HL-60 (cell line): ENCODE data around the gene MEF2B.

ENCODE experiments used
- CTCF ChIP-seq: IDR thresholded peaks from one replicate; pipeline ENCODE4 v1.5.1; 2011; ENCODE audit warnings: low read length, control low read depth, inconsistent platforms; ENCODE audit not compliant: insufficient read depth
- POLR2AphosphoS5 ChIP-seq: IDR thresholded peaks from 2 replicates; pipeline ENCODE4 v1.6.1; 2012; ENCODE audit warnings: low read depth

- TF ChIP-seq CTCF (no peak), POLR2AphosphoS5 (no peak)
Measured at GRCh38 chr19:19217099-19217498, 47.0 kb upstream of the MEF2B start.
